Neural cell (in vitro differentiated cells): ENCODE results near the gene SMTNL1. TPM values are rescaled to one million over a fixed set of nuclear protein-coding genes. Genes with fewer than 3 reads are reported as not detected.
A peak's percentile ranks its signal among the peaks of the same experiment; 100 is the strongest.

ENCODE experiments used
- H2AFZ ChIP-seq: fragments of 200-600, 300-800 bp; sonication (generic), shearing (Covaris generic); 2 replicates; pipeline ENCODE4 v1.6.0; 2014; ENCODE audit warnings: low read depth, mild to moderate bottlenecking, antibody characterized with exemption, low read length, moderate library complexity
- H3F3A ChIP-seq: fragments of 200-600 bp; shearing (Covaris generic); 2 replicates; pipeline ENCODE4 v1.6.1; 2016; ENCODE audit warnings: mild to moderate bottlenecking, moderate library complexity, mixed read lengths, antibody characterized with exemption, low read length; ENCODE audit not compliant: insufficient read depth, poor library complexity, severe bottlenecking
- H3K27ac ChIP-seq: fragments of 200-600, 300-800 bp; sonication (generic), shearing (Covaris generic); 2 replicates; pipeline ENCODE4 v1.5.1; 2014; ENCODE audit warnings: mild to moderate bottlenecking, low read length, moderate library complexity
- H3K27me3 ChIP-seq: fragments of 300-800, 200-600 bp; sonication (generic), shearing (Covaris generic); 2 replicates; pipeline ENCODE4 v1.6.0; 2014; ENCODE audit warnings: mild to moderate bottlenecking, low read depth, low read length, moderate library complexity; ENCODE audit not compliant: insufficient read depth
- H3K36me3 ChIP-seq: fragments of 300-800, 200-600 bp; sonication (generic), shearing (Covaris generic); 2 replicates; pipeline ENCODE4 v1.5.1; 2014; ENCODE audit warnings: mild to moderate bottlenecking, antibody characterized with exemption, low read length, moderate library complexity; ENCODE audit not compliant: insufficient read depth
- H3K4me2 ChIP-seq: fragments of 300-800, 200-600 bp; sonication (generic), shearing (Covaris generic); 2 replicates; pipeline ENCODE4 v1.6.0; 2014; ENCODE audit warnings: mild to moderate bottlenecking, low read length
- H3K4me3 ChIP-seq: fragments of 300-800, 200-600 bp; sonication (generic), shearing (Covaris generic); 2 replicates; pipeline ENCODE4 v1.5.1; 2014; ENCODE audit warnings: mild to moderate bottlenecking, low read length, moderate library complexity
- H3K79me2 ChIP-seq: fragments of 200-600 bp; shearing (Covaris generic); replicated peaks from 2 replicates; pipeline ENCODE4 v1.6.0; 2014; ENCODE audit warnings: mild to moderate bottlenecking, low read length, moderate library complexity; ENCODE audit not compliant: insufficient read depth
- H3K9ac ChIP-seq: fragments of 300-800, 200-600 bp; sonication (generic), shearing (Covaris generic); 2 replicates; pipeline ENCODE4 v1.6.1; 2016; ENCODE audit warnings: mild to moderate bottlenecking, low read length, mixed read lengths
- H3K9me2 ChIP-seq: fragments of 200-600 bp; shearing (Covaris generic); 2 replicates; pipeline ENCODE4 v1.6.1; 2016; ENCODE audit warnings: mild to moderate bottlenecking, low read length, mixed read lengths; ENCODE audit not compliant: insufficient read depth
- H3K9me3 ChIP-seq: fragments of 200-600, 300-800 bp; sonication (generic), shearing (Covaris generic); 2 replicates; pipeline ENCODE4 v1.6.1; 2016; ENCODE audit warnings: mild to moderate bottlenecking, mixed run types, low read length, moderate library complexity, mixed read lengths
- H4K20me1 ChIP-seq: fragments of 200-600 bp; shearing (Covaris generic); 2 replicates; pipeline ENCODE4 v1.6.1; 2016; ENCODE audit warnings: mild to moderate bottlenecking, mixed run types; ENCODE audit not compliant: insufficient read depth
- CTCF ChIP-seq: fragments of 450-650 bp; IDR thresholded peaks from 2 replicates; pipeline ENCODE4 v1.5.1; 2014; ENCODE audit warnings: antibody characterized with exemption, mild to moderate bottlenecking, moderate library complexity; ENCODE audit not compliant: poor library complexity, severe bottlenecking
- EP300 ChIP-seq: fragments of 450-650 bp; conservative IDR thresholded peaks from 2 replicates; pipeline ENCODE4 v1.6.1; 2014; ENCODE audit warnings: antibody characterized with exemption, mild to moderate bottlenecking, moderate library complexity; ENCODE audit not compliant: poor library complexity, severe bottlenecking
- EZH2 ChIP-seq: fragments of 200-600, 300-800 bp; shearing (Covaris generic), sonication (generic); IDR thresholded peaks from 2 replicates; pipeline ENCODE4 v1.6.1; 2014; ENCODE audit warnings: antibody characterized with exemption, low read length, borderline replicate concordance, mild to moderate bottlenecking; ENCODE audit not compliant: insufficient read depth, poor library complexity, severe bottlenecking
- MXI1 ChIP-seq: fragments of 450-650 bp; conservative IDR thresholded peaks from 2 replicates; pipeline ENCODE4 v1.6.1; 2014; ENCODE audit warnings: antibody characterized with exemption, mild to moderate bottlenecking; ENCODE audit not compliant: poor library complexity, severe bottlenecking
- POLR2AphosphoS5 ChIP-seq: IDR thresholded peaks from 2 replicates; pipeline ENCODE4 v1.6.1; 2012
- SMC3 ChIP-seq: fragments of 450-650 bp; conservative IDR thresholded peaks from 2 replicates; pipeline ENCODE4 v1.6.1; 2014; ENCODE audit warnings: antibody characterized with exemption, mild to moderate bottlenecking, moderate library complexity; ENCODE audit not compliant: poor library complexity
- TAF1 ChIP-seq: IDR thresholded peaks from 2 replicates; pipeline ENCODE4 v1.6.1; 2012; ENCODE audit warnings: low read depth
- polyA plus RNA-seq: library from polyadenylated mRNA; depleted of rRNA; stranded (reverse); fragments of >200 nt; gene quantifications from 2 replicates; pipeline ENCODE4 v1.2.3, GENCODE V29; 2014
- TF ChIP-seq, protein P1 (sequence below): IDR thresholded peaks from 2 replicates; pipeline ENCODE4 v1.6.1; 2012; ENCODE audit warnings: borderline replicate concordance

The SMTNL1 gene
- polyA plus RNA-seq, 1 donor from 2014 or later: not detected

- TF ChIP-seq EZH2 (no peak), MXI1 (no peak), CTCF (peak; percentile 50), POLR2AphosphoS5 (no peak), SMC3 (no peak), EP300 (no peak)
Observed at GRCh38 chr11:57493507-57494503, 43.6 kb upstream of the SMTNL1 start.

DNA sequence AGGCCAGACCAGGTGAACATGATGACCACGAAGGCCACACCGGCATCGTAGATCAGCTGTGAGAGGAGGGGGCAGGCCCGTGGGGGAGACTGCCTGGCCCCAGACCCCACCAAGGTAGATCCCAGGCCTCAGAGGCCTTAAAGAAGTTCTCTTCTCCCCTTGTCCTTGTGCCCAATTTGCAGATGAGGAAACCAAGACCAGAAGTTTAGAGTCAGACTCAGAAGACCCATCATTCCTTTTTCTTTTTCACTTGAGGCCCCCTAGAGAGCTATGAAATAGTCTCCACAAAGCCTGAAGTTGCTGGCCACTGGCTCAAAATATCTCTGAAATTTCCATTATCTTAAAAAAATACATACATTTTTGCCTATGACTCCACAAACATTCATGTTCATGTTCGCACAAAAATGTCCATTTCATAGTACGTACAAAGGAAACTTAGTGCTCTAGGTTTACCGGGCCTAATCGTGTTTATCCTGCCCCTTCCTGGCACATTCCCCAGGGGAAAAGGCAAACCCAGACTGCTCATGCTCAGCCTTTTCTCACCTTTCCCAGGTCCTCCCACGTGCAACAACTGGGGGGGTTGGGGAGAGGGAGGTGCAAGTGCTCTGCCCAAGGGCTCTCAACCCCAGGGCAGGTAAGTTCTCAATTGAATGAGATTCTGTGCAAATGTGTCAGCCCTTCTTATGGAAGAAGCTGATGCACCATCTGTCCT, 41.1 kb upstream of the SMTNL1 start:
- Histone ChIP-seq H3K27ac (no peak overlapping the region), H3K27me3 (no peaks in the 10 kb centered on the region), H3K4me3 (no peak overlapping the region), H3K9me2 (no peaks in the 10 kb centered on the region), H3F3A (no peaks in the 10 kb centered on the region), H3K4me2 (no peak overlapping the region), H4K20me1 (no peaks in the 10 kb centered on the region), H3K9ac (no peak overlapping the region), H3K9me3 (no peaks in the 10 kb centered on the region), H3K79me2 (no peaks in the 10 kb centered on the region), H3K36me3 (no peaks in the 10 kb centered on the region), H2AFZ (no peak overlapping the region)
- TF ChIP-seq SMC3 (no peak), MXI1 (no peak), TAF1 (no peak), POLR2AphosphoS5 (no peak), EP300 (no peak), CTCF (no peak)
- TF ChIP-seq, protein P1, sequence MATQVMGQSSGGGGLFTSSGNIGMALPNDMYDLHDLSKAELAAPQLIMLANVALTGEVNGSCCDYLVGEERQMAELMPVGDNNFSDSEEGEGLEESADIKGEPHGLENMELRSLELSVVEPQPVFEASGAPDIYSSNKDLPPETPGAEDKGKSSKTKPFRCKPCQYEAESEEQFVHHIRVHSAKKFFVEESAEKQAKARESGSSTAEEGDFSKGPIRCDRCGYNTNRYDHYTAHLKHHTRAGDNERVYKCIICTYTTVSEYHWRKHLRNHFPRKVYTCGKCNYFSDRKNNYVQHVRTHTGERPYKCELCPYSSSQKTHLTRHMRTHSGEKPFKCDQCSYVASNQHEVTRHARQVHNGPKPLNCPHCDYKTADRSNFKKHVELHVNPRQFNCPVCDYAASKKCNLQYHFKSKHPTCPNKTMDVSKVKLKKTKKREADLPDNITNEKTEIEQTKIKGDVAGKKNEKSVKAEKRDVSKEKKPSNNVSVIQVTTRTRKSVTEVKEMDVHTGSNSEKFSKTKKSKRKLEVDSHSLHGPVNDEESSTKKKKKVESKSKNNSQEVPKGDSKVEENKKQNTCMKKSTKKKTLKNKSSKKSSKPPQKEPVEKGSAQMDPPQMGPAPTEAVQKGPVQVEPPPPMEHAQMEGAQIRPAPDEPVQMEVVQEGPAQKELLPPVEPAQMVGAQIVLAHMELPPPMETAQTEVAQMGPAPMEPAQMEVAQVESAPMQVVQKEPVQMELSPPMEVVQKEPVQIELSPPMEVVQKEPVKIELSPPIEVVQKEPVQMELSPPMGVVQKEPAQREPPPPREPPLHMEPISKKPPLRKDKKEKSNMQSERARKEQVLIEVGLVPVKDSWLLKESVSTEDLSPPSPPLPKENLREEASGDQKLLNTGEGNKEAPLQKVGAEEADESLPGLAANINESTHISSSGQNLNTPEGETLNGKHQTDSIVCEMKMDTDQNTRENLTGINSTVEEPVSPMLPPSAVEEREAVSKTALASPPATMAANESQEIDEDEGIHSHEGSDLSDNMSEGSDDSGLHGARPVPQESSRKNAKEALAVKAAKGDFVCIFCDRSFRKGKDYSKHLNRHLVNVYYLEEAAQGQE: no peak

More at GRCh38 chr11:57493507-57494503, 43.6 kb upstream of the SMTNL1 start:
- Histone ChIP-seq H2AFZ (no peak overlapping the region), H3K4me3 (no peak overlapping the region), H3K36me3 (no peaks in the 10 kb centered on the region), H3K27me3 (no peaks in the 10 kb centered on the region), H3K27ac (no peak overlapping the region), H3K9me3 (no peaks in the 10 kb centered on the region), H3F3A (no peaks in the 10 kb centered on the region), H3K79me2 (no peaks in the 10 kb centered on the region), H4K20me1 (no peaks in the 10 kb centered on the region), H3K4me2 (no peak overlapping the region), H3K9ac (no peak overlapping the region), H3K9me2 (no peaks in the 10 kb centered on the region)
